Measurements from ENCODE around the gene BCL2. TPM values are rescaled to one million over a fixed set of nuclear protein-coding genes. Genes with fewer than 3 reads are reported as not detected.
A peak's percentile ranks its signal among the peaks of the same experiment; 100 is the strongest.

BCL2 gene
- total RNA-seq, 4 donors from 2014 or later: 25.2 to 39.0 (median 36.1) TPM

GRCh38 chr18:63265326-63265725 is 54.2 kb downstream of the BCL2 start:
- DNase-seq (ENCODE audit: extremely low spot score): no peak
- TF ChIP-seq POLR2A (IDR thresholded peaks at IDR 0.05; ENCODE audit: low read depth): no peak
- TF ChIP-seq POLR2AphosphoS5 (IDR thresholded peaks at IDR 0.05): no peak
- no peak for TF ChIP-seq CTCF (IDR thresholded peaks at IDR 0.05)
- TF ChIP-seq EP300 (IDR thresholded peaks at IDR 0.05): no peak
- 83% methylated on average over 3 of the region's 3 CpGs for WGBS
- Histone ChIP-seq H3K4me1 (peaks cover 15 to 61% (median 59%) of the 10 kb centered on the region in 4 donors), H3K27me3 (no peaks in the 10 kb centered on the region), H3K36me3 (no peaks in the 10 kb centered on the region), H3K27ac (replicated peaks in 1 of 4) (peak overlapping the region in 2 of 4 donors; percentile 86 to 89), H3K4me3 (no peak overlapping the region), H3K9me3 (no peaks in the 10 kb centered on the region)
- intact Hi-C loops (cut with DNase I): no loop called here

- peaks cover 20 to 66% (median 64%) of the 10 kb centered on the region in 4 donors for H3K4me1 ChIP-seq
- peak overlapping the region in 3 of 4 donors; percentile 27 to 89 (median 86) for H3K27ac ChIP-seq (replicated peaks in 1 of 4)
- no peaks in the 10 kb centered on the region for H3K36me3 ChIP-seq
- 79% methylated on average over 9 of the region's 9 CpGs for WGBS
- no peak overlapping the region for H3K4me3 ChIP-seq
- DNase-seq (ENCODE audit: extremely low spot score): no peak
- intact Hi-C loops (cut with DNase I): loop anchor here (5.0 kb wide), 1 partner anchor 133 kb away; no protein-coding TSS in a partner anchor
- no peaks in the 10 kb centered on the region for H3K9me3 ChIP-seq
- no peak for TF ChIP-seq EP300 (IDR thresholded peaks at IDR 0.05)
- TF ChIP-seq POLR2AphosphoS5 (IDR thresholded peaks at IDR 0.05): no peak
- TF ChIP-seq POLR2A (IDR thresholded peaks at IDR 0.05; ENCODE audit: low read depth): no peak
- TF ChIP-seq CTCF (IDR thresholded peaks at IDR 0.05): no peak
- H3K27me3 ChIP-seq: no peaks in the 10 kb centered on the region
Observed at GRCh38 chr18:63264871-63265270, 54.7 kb downstream of the BCL2 start.

- TF ChIP-seq CTCF (IDR thresholded peaks at IDR 0.05) (no peak), POLR2AphosphoS5 (IDR thresholded peaks at IDR 0.05) (no peak), POLR2A (IDR thresholded peaks at IDR 0.05; ENCODE audit: low read depth) (no peak), EP300 (IDR thresholded peaks at IDR 0.05) (no peak)
Observed at GRCh38 chr18:63263444-63263843, 56.1 kb downstream of the BCL2 start.

GRCh38 chr18:63262369-63263335 is 56.9 kb downstream of the BCL2 start:
- no peaks in the 10 kb centered on the region for H3K36me3 ChIP-seq
- H3K9me3 ChIP-seq: no peaks in the 10 kb centered on the region
- intact Hi-C loops (cut with DNase I): loop anchor here (5.0 kb wide), 1 partner anchor 130 kb away; no protein-coding TSS in a partner anchor
- TF ChIP-seq EP300 (IDR thresholded peaks at IDR 0.05) (peak; percentile 60), POLR2AphosphoS5 (IDR thresholded peaks at IDR 0.05) (peak; percentile 65 to 72), CTCF (IDR thresholded peaks at IDR 0.05) (peak; percentile 28 to 45 (median 41)), POLR2A (IDR thresholded peaks at IDR 0.05; ENCODE audit: low read depth) (no peak)
- peak overlapping the region; percentile 84 to 89 (median 87) for H3K27ac ChIP-seq (replicated peaks in 1 of 4)
- H3K27me3 ChIP-seq: no peaks in the 10 kb centered on the region
- no peak for DNase-seq (ENCODE audit: extremely low spot score)
- peak overlapping the region; percentile 24 to 44 (median 27) for H3K4me3 ChIP-seq
- H3K4me1 ChIP-seq: peaks cover 21 to 79% (median 77%) of the 10 kb centered on the region in 4 donors
- 47% methylated on average over 12 of the region's 12 CpGs for WGBS

More at GRCh38 chr18:63263444-63263843, 56.1 kb downstream of the BCL2 start:
- no peaks in the 10 kb centered on the region for H3K36me3 ChIP-seq
- DNase-seq (ENCODE audit: extremely low spot score): no peak
- WGBS: 83% methylated on average over 2 of the region's 2 CpGs
- H3K27ac ChIP-seq (replicated peaks in 1 of 4): peak overlapping the region; percentile 84 to 89 (median 87)
- intact Hi-C loops (cut with DNase I): loop anchor here (5.0 kb wide), 1 partner anchor 131 kb away; no protein-coding TSS in a partner anchor
- no peaks in the 10 kb centered on the region for H3K9me3 ChIP-seq
- H3K4me3 ChIP-seq: peak overlapping the region; percentile 24 to 44 (median 27)
- H3K27me3 ChIP-seq: no peaks in the 10 kb centered on the region
- H3K4me1 ChIP-seq: peaks cover 21 to 78% (median 73%) of the 10 kb centered on the region in 4 donors
